GM12878 (cell line): ENCODE measurements around the gene CSNK1G3. TPM values are rescaled to one million over a fixed set of nuclear protein-coding genes. Genes with fewer than 3 reads are reported as not detected.
"Not testable (repeated sequence)": the region's sequence is repeated elsewhere in the genome, so short reads cannot be mapped to it uniquely, and the experiment has no call there.

ENCODE experiments used
- ATAC-seq: fragments of 200-7000 bp; cut with Tn5 transposase; 3 replicates; pipeline ENCODE4 v1.9.1; 2020; ENCODE audit warnings: mild to moderate bottlenecking, moderate library complexity
- BruUV-seq: library from RNA; stranded (reverse); fragments of 400-500 nt; replicated peaks from 2 replicates; lab custom pipeline; 2021; lab: Mats Ljungman, UMichigan
- CTCF ChIA-PET: fragments of 300-600 bp; sonication (Branson Sonifier 250); formaldehyde crosslinking; extraction: SDS; loops from one replicate; lab custom pipeline; 2021; ENCODE audit warnings: inconsistent platforms; lab: Yijun Ruan, JAX
- POLR2A ChIA-PET: fragments of 350-600 bp; formaldehyde crosslinking; extraction: SDS; loops from one replicate; lab custom pipeline; 2021; ENCODE audit warnings: inconsistent platforms; lab: Charles Lee
- RAD21 ChIA-PET: fragments of 300-600 bp; sonication (Branson Sonifier 250); formaldehyde crosslinking; loops from one replicate; lab custom pipeline; 2023; ENCODE audit warnings: antibody characterized with exemption; ENCODE audit not compliant: unreplicated experiment; lab: Charles Lee
- SMC1A ChIA-PET: fragments of 300-600 bp; sonication (Branson Sonifier 250); formaldehyde crosslinking; loops from one replicate; lab custom pipeline; 2023; ENCODE audit not compliant: unreplicated experiment, uncharacterized antibody; lab: Charles Lee
- DNase-seq: peaks from one replicate; pipeline ENCODE4 v3.0.0-alpha.2; 2011; ENCODE audit warnings: low read depth, low spot score
- FAIRE-seq: peaks from 3 replicates; lab custom pipeline; 2011; peaks lifted over from hg19 to GRCh38; lab: Jason Lieb, UNC
- H2AFZ ChIP-seq: 2 replicates; pipeline ENCODE4 v1.6.0; 2011; ENCODE audit warnings: low read depth, low read length, control low read depth; ENCODE audit not compliant: control insufficient read depth
- H3K27ac ChIP-seq: 2 replicates; pipeline ENCODE4 v1.5.1; 2011; ENCODE audit warnings: control low read depth; ENCODE audit not compliant: control insufficient read depth, insufficient read depth
- H3K27me3 ChIP-seq, 2 experiments: replicated peaks in 1 of 2; 2 replicates each; pipeline versions ENCODE4 v1.6.0 to v1.6.1; 2011; ENCODE audit warnings: low read length in 1 of 2; ENCODE audit not compliant: control insufficient read depth in 2 of 2, insufficient read depth in 2 of 2
- H3K36me3 ChIP-seq, 2 experiments: 2 replicates each; pipeline ENCODE4 v1.5.1; 2011; ENCODE audit warnings: low read length in 1 of 2; ENCODE audit not compliant: control insufficient read depth in 2 of 2, insufficient read depth in 2 of 2
- H3K4me1 ChIP-seq: 2 replicates; pipeline ENCODE4 v1.6.1; 2011; ENCODE audit warnings: mild to moderate bottlenecking, low read length, moderate library complexity, mixed read lengths; ENCODE audit not compliant: control insufficient read depth, insufficient read depth
- H3K4me2 ChIP-seq: 2 replicates; pipeline ENCODE4 v1.6.0; 2011; ENCODE audit warnings: control low read depth; ENCODE audit not compliant: control insufficient read depth, insufficient read depth
- H3K4me3 ChIP-seq: fragments of 200-600 bp; sonication (generic); 2 replicates; pipeline ENCODE4 v1.5.1; 2016
- H3K79me2 ChIP-seq: 2 replicates; pipeline ENCODE4 v1.6.0; 2011; ENCODE audit warnings: low read length; ENCODE audit not compliant: control insufficient read depth, insufficient read depth
- H3K9ac ChIP-seq: 2 replicates; pipeline ENCODE4 v1.8.0; 2011; ENCODE audit warnings: low read length, control low read depth, mixed read lengths; ENCODE audit not compliant: control insufficient read depth, insufficient read depth
- H3K9me3 ChIP-seq: replicated peaks from 3 replicates; pipeline ENCODE4 v1.5.1; 2011; ENCODE audit warnings: mild to moderate bottlenecking, low read length; ENCODE audit not compliant: control insufficient read depth, insufficient read depth
- H4K20me1 ChIP-seq: 2 replicates; pipeline ENCODE4 v1.6.0; 2011; ENCODE audit not compliant: control insufficient read depth, insufficient read depth
- BMI1 ChIP-seq: fragments of 450-650 bp; IDR thresholded peaks from 2 replicates; pipeline ENCODE4 v1.6.1; 2016; ENCODE audit warnings: mild to moderate bottlenecking, moderate library complexity, borderline replicate concordance
- CBX3 ChIP-seq: fragments of 200-600 bp; sonication (generic); IDR thresholded peaks from 2 replicates; pipeline ENCODE4 v1.6.1; 2016; ENCODE audit warnings: low read depth, borderline replicate concordance
- CHD2 ChIP-seq: IDR thresholded peaks from 2 replicates; pipeline ENCODE4 v1.6.1; 2011; ENCODE audit warnings: low read depth, low read length, improper control_type of control experiment, borderline replicate concordance
- CHD4 ChIP-seq: fragments of 200-600 bp; sonication (generic); IDR thresholded peaks from 2 replicates; pipeline ENCODE4 v1.6.1; 2016; ENCODE audit warnings: mild to moderate bottlenecking
- EED ChIP-seq: sonication (generic); IDR thresholded peaks from 2 replicates; pipeline ENCODE4 v1.6.1; 2016; ENCODE audit warnings: antibody characterized with exemption, low read depth
- EGR1 ChIP-seq, 2 experiments: IDR thresholded peaks; 1 replicate in 1 of 2; 2 replicates in 1 of 2; pipeline ENCODE4 v1.6.1; 2011 to 2012; ENCODE audit warnings: low read depth in 2 of 2, low read length in 2 of 2, borderline replicate concordance in 1 of 2, mild to moderate bottlenecking in 1 of 2, moderate library complexity in 1 of 2
- EP300 ChIP-seq, 2 experiments: fragments of 150-350 bp in 1 of 2; IDR thresholded peaks; 2 replicates each; pipeline ENCODE4 v1.6.1; 2011 to 2012; ENCODE audit warnings: low read depth in 2 of 2, low read length in 2 of 2, borderline replicate concordance in 1 of 2, improper control_type of control experiment in 1 of 2, inconsistent platforms in 1 of 2; ENCODE audit not compliant: control insufficient read depth in 1 of 2
- ESRRA ChIP-seq: IDR thresholded peaks from 2 replicates; pipeline ENCODE4 v1.6.1; 2012; ENCODE audit warnings: mild to moderate bottlenecking, low read length, improper control_type of control experiment
- JUND ChIP-seq: IDR thresholded peaks from 2 replicates; pipeline ENCODE4 v1.6.1; 2012; ENCODE audit warnings: low read depth, mild to moderate bottlenecking, low read length, improper control_type of control experiment, moderate library complexity
- KLF5 ChIP-seq: fragments of 450-650 bp; IDR thresholded peaks from 2 replicates; pipeline ENCODE4 v1.6.1; 2014; ENCODE audit warnings: mild to moderate bottlenecking; ENCODE audit not compliant: partially characterized antibody
- MTA2 ChIP-seq: fragments of 450-650 bp; IDR thresholded peaks from 2 replicates; pipeline ENCODE4 v1.6.1; 2016; ENCODE audit warnings: low read depth, mild to moderate bottlenecking, moderate library complexity
- ZNF207 ChIP-seq: fragments of 450-650 bp; IDR thresholded peaks from 2 replicates; pipeline ENCODE4 v1.6.1; 2014; ENCODE audit warnings: antibody characterized with exemption, mild to moderate bottlenecking, borderline replicate concordance
- ZNF24 ChIP-seq: fragments of 450-650 bp; IDR thresholded peaks from 2 replicates; pipeline ENCODE4 v1.6.1; 2017; ENCODE audit warnings: antibody characterized with exemption, mild to moderate bottlenecking
- ZNF622 ChIP-seq: fragments of 450-650 bp; IDR thresholded peaks from 2 replicates; pipeline ENCODE4 v1.6.1; 2017; ENCODE audit warnings: mild to moderate bottlenecking, inconsistent platforms
- WGBS: methylation state at CpG from one replicate; pipeline ENCODE4 v1.1.6; 2016; ENCODE audit warnings: low lambda C conversion rate; ENCODE audit not compliant: insufficient replicate concordance, insufficient coverage; ENCODE audit errors: missing lambda C conversion rate; 5-methylcytosine and 5-hydroxymethylcytosine counted together
- in situ Hi-C: fragments of 300-500 bp; cut with MboI; formaldehyde crosslinking; loops from 9 replicates; pipeline ENCODE4 v1.14.3; 2018; ENCODE audit warnings: mixed read lengths
- intact Hi-C: fragments of 100-400 bp; cut with micrococcal nuclease; formaldehyde crosslinking; loops from one replicate; pipeline ENCODE4 v1.14.2; 2022; ENCODE audit not compliant: unreplicated experiment
- polyA plus RNA-seq, 11 experiments: library from polyadenylated mRNA; depleted of rRNA in 4 of 11; unstranded in 6 of 11; stranded (reverse) in 5 of 11; fragments of >200 nt; fragmentation: Nextera tagmentation in 4 of 11; fragmentation: Illumina TruSeq in 1 of 11; extraction: Ambion mirVana in 4 of 11; extraction: Trizol in 1 of 11; gene quantifications; 1 replicate in 1 of 11; 2 replicates in 10 of 11; pipeline versions ENCODE4 v1.2.1 to v1.2.3, GENCODE V29; 2011 to 2016; ENCODE audit warnings: inconsistent platforms in 2 of 11, missing spikeins in 2 of 11, low read depth in 1 of 11
- total RNA-seq, 4 experiments: library from RNA; depleted of rRNA in 3 of 4; stranded (reverse); fragments of >200 nt in 3 of 4; fragmentation: Illumina TruSeq in 1 of 4; extraction: Trizol in 1 of 4; gene quantifications; 2 replicates each; pipeline versions ENCODE4 v1.2.1 to v1.2.3, GENCODE V29; 2013 to 2021
- TF ChIP-seq, protein P1 (sequence below): fragments of 450-650 bp; IDR thresholded peaks from 2 replicates; pipeline ENCODE4 v1.6.1; 2017; ENCODE audit warnings: borderline replicate concordance
- TF ChIP-seq, protein P2 (sequence below): fragments of 450-650 bp; IDR thresholded peaks from 2 replicates; pipeline ENCODE4 v1.6.1; 2017; ENCODE audit warnings: mild to moderate bottlenecking
- TF ChIP-seq, protein P3 (sequence below): fragments of 450-650 bp; IDR thresholded peaks from 2 replicates; pipeline ENCODE4 v1.6.1; 2017; ENCODE audit warnings: mild to moderate bottlenecking, low read depth, inconsistent platforms; ENCODE audit not compliant: poor library complexity, severe bottlenecking

The CSNK1G3 gene
- total and polyA plus RNA-seq, 10 of the 15 experiments (the other 5 are each of a cell fraction or from before 2014, with no cell fraction given), result 7.4 to 24.1 (median 17.9) TPM

DNA sequence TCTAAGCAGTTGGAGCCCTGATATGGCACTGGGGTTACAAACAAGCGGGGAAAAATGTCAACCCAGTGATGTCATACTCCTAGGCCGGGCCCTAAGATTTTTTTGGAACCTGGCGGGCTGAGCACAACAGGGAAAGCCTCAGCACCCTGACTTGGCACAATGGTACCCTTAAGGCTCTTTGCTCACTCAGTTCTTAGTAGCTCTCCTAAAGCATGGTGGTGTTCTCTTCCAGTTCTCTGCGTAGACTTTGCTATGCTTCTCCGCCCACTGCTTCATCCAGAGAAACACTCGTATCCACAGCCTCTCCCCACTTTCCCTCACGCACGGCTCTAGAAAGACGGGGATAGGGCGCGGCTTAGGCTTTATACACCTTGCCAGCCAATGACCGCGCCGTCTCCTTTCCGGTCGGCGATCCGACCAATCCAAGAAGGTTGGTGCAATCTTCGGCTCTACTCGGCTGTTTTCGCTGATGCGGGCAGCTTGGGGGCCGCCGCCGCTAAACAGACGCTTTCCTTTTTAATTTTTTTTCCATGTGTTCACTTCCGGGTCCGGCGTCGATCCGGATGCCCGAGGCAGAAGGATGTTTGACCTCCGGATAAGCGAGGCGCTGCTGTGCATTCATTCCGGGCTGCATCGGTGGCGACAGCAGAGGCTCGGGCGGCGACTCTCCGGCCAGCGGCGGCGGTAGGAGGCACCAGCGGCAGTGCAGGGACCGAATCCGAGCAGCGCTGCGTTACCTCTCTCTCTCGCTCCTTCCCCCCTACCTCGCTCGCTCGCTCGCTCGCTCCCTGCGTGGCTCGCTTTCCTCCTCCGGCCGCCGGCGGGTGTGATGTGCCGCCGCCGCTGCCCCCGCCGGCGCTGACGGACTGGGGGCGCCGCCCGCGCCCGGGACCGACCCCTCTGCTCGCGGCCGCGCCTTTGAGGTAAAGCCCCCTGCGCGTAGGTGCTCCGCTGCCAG, at the start of gene CSNK1G3 (continued):
- TF ChIP-seq, protein P1, sequence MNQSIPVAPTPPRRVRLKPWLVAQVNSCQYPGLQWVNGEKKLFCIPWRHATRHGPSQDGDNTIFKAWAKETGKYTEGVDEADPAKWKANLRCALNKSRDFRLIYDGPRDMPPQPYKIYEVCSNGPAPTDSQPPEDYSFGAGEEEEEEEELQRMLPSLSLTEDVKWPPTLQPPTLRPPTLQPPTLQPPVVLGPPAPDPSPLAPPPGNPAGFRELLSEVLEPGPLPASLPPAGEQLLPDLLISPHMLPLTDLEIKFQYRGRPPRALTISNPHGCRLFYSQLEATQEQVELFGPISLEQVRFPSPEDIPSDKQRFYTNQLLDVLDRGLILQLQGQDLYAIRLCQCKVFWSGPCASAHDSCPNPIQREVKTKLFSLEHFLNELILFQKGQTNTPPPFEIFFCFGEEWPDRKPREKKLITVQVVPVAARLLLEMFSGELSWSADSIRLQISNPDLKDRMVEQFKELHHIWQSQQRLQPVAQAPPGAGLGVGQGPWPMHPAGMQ, result no peak
- TF ChIP-seq CHD4, result no peak
- no peak for TF ChIP-seq KLF5
- no peak for TF ChIP-seq ESRRA
- TF ChIP-seq, protein P2, sequence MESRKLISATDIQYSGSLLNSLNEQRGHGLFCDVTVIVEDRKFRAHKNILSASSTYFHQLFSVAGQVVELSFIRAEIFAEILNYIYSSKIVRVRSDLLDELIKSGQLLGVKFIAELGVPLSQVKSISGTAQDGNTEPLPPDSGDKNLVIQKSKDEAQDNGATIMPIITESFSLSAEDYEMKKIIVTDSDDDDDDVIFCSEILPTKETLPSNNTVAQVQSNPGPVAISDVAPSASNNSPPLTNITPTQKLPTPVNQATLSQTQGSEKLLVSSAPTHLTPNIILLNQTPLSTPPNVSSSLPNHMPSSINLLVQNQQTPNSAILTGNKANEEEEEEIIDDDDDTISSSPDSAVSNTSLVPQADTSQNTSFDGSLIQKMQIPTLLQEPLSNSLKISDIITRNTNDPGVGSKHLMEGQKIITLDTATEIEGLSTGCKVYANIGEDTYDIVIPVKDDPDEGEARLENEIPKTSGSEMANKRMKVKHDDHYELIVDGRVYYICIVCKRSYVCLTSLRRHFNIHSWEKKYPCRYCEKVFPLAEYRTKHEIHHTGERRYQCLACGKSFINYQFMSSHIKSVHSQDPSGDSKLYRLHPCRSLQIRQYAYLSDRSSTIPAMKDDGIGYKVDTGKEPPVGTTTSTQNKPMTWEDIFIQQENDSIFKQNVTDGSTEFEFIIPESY, result no peak
- TF ChIP-seq EP300 (IDR thresholded peaks at IDR 0.05; ENCODE audit: borderline replicate concordance in 1 of 2, control insufficient read depth in 1 of 2, low read depth in 2 of 2, low read length in 2 of 2), result no peak
- peak; percentile 22; the same call in 1 of the 2 replicates for TF ChIP-seq ZNF207
- TF ChIP-seq EED, result no peak
- no peak for TF ChIP-seq ZNF622
- no peak for TF ChIP-seq MTA2
- TF ChIP-seq BMI1, result 0 out of 2 replicates have a peak, but pooled peaks have one; percentile 18
- TF ChIP-seq CBX3, result no peak
- TF ChIP-seq JUND, result no peak
- TF ChIP-seq ZNF24, result peak; percentile 89
- no peak for TF ChIP-seq EGR1 (IDR thresholded peaks at IDR 0.05; ENCODE audit: borderline replicate concordance in 1 of 2, low read depth in 2 of 2, low read length in 2 of 2)
- no peak for TF ChIP-seq CHD2
- TF ChIP-seq, protein P3, sequence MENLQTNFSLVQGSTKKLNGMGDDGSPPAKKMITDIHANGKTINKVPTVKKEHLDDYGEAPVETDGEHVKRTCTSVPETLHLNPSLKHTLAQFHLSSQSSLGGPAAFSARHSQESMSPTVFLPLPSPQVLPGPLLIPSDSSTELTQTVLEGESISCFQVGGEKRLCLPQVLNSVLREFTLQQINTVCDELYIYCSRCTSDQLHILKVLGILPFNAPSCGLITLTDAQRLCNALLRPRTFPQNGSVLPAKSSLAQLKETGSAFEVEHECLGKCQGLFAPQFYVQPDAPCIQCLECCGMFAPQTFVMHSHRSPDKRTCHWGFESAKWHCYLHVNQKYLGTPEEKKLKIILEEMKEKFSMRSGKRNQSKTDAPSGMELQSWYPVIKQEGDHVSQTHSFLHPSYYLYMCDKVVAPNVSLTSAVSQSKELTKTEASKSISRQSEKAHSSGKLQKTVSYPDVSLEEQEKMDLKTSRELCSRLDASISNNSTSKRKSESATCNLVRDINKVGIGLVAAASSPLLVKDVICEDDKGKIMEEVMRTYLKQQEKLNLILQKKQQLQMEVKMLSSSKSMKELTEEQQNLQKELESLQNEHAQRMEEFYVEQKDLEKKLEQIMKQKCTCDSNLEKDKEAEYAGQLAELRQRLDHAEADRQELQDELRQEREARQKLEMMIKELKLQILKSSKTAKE, result no peak

DNA sequence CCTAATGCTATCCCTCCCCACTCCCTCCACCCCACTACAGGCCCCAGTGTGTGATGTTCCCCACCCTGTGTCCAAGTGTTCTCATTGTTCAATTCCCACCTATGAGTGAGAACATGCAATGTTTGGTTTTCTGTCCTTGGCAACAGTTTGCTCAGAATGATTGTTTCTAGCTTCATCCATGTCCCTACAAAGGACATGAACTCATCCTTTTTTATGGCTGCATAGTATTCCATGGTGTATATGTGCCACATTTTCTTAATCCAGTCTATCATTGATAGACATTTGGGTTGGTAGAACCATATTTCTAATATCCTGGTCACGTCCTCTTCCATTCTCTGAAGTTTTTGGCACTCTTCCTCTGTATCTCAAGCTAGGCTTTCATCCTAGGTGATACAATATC, 45.1 kb upstream of the CSNK1G3 start:
- SMC1A ChIA-PET, result interaction anchor here (1.6 kb wide), 1 partner anchor 28 kb away, joined by 4 read pairs; no protein-coding TSS in a partner anchor
- DNase-seq, intact Hi-C loops, H4K20me1 ChIP-seq, ATAC-seq, H3K9ac ChIP-seq, H3K4me2 ChIP-seq, H3K4me1 ChIP-seq, H3K27me3 ChIP-seq, POLR2A ChIA-PET, CTCF ChIA-PET, H2AFZ ChIP-seq, H3K36me3 ChIP-seq, BruUV-seq, RAD21 ChIA-PET, FAIRE-seq, H3K9me3 ChIP-seq, H3K79me2 ChIP-seq, in situ Hi-C loops, H3K4me3 ChIP-seq, H3K27ac ChIP-seq: not testable (repeated sequence)
- WGBS, result 19% methylated on average over 1 of the region's 1 CpG
